Activated CD4-positive, alpha-beta T cell treated with anti-CD3 and anti-CD28 coated beads, Interleukin-2, Interleukin-4, amounts not matched to agents 100 ng/mL and 50 ng/mL, durations not matched to agents 16 hours and 8 hours (primary cell): ENCODE measurements around the gene TNFAIP8L1.

Experiments
- DNase-seq: peaks from one replicate; pipeline ENCODE4 v3.0.0-alpha.2; 2020; ENCODE audit warnings: low spot score

Gene TNFAIP8L1

DNA sequence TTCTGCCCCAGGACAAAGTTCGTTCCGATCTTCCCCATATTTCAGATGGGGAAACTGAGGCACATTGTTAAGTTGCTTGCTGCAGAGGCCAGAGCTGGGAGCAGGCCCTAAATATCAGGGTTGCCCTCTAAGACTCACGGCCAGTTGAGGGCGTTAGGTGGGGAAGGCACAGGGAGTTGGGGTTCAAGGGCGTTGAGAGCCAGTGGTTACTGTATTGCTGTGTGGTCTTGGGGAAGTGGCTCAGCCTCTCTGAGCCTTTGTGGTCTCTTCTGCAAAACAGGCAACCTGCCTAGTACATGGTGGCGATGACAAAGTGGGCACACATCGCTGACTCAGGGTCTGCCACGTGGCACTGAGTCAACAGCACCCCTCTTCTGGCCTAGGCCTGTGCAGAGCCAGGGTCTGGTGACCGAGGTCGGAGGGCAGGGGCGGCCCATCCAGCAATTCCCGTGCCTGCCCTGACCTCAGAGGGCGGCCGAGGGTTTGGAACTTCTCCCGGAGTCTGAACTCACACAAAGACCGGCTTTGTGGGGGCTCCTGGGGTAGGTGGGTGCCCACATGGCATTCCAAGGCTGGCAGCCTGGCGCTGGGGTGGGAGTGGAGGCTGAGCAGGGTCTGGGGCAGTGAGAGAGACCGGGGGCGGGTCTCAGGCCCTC is 10.2 kb downstream of the TNFAIP8L1 start:
- no peak for DNase-seq

DNA sequence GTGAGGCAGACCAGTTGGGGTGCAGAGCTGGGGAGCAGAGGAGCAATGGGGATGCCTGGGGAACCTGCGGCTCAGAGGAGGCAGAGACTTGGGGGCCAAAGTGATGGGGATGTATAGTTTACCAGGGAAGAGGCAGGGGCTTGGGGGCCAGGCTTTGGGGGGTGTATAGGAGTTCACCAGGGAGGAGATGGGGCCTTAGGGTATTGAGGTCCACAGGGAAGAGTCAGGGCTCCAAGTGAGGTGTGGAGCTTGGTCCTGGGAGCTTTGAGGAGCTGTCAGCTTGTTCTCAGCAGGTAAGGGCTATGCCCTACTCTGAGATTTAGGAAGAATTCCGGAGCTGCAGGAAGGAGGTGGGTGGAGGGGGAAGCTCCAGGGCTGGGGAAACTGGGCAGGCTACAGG is 10.8 kb downstream of the TNFAIP8L1 start:
- DNase-seq, result no peak

DNA sequence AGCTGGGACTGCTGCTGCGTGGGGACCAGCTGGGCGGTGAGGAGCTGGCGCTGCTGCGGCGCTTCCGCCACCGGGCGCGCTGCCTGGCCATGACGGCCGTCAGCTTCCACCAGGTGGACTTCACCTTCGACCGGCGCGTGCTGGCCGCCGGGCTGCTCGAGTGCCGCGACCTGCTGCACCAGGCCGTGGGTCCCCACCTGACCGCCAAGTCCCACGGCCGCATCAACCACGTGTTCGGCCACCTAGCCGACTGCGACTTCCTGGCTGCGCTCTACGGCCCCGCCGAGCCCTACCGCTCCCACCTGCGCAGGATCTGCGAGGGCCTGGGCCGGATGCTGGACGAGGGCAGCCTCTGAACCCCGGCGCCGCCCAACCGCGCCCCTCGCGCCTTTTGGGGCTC is 12.8 kb downstream of the TNFAIP8L1 start:
- no peak for DNase-seq

DNA sequence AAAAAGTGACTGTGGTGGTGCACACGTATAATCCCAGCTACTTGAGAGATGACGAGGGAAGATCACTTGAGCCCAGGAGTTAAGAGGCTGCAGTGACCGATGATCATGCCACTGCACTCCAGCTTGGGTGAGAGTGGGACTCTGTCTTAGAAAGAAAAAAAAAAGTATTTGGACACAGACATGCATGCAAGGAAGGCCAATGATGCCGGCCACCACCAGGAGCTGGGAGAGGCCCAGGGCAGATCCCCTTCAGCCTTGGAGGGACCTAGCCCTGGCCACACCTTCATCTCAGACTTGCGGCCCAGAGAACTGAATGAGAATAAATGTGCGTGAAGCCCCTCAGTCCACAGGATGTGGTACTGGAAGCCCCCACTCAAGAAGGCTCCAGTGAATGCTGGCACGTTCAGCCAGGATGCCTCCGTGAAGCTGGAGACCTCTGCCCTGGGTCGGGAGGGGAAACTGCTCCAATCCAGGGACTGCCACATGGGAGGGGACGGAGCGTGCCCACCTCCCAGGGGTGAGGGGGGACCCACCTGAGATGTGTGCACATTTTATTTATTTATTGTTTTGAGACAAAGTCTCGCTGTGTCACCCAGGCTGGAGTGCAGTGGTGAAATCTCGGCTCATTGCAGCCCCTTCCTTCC is 14.6 kb downstream of the TNFAIP8L1 start:
- DNase-seq, result no peak

DNA sequence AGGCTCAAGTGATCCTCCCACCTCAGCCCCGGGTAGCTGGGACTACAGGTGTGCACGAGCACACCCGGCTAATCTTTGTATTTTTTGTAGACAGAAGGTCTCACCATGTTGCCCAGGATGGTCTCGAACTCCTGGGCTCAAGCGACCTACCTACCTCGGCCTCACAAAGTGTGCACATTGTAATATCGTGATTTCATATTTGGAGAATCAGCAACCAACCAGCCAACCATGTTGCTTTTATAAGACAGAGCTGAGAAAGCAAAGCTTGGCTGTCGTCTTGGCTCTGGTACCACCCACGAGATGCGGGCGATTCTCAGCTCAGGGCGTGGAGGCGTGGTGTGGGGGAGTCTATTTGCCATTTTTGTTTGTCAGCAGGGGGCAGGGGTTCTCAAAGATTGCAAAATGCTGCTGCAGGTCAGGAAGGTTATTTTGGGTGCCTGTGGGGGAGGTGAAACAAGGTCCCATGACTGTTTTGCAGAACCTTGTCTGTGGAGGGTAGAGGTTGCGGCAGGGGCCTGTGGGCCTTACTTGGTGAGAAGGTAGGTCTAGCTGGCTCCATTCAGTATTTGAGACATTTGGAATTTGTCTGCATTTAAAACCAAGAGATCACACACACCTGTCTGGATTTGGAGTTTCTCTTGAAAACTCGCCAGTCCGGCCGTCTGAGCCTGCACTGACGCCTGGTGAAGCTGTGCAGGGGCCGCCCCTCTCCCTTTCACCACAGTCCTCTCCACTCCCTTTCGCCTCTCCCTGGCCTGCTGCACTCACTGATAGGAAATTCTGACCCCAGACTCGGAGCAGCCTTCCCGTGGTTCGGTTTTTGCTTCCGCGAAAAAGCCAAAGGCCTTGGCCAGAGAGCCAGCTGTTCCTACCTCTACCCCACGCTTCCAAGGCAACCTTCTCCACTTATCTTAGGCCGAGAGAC is 15.4 kb downstream of the TNFAIP8L1 start:
- no peak for DNase-seq

DNA sequence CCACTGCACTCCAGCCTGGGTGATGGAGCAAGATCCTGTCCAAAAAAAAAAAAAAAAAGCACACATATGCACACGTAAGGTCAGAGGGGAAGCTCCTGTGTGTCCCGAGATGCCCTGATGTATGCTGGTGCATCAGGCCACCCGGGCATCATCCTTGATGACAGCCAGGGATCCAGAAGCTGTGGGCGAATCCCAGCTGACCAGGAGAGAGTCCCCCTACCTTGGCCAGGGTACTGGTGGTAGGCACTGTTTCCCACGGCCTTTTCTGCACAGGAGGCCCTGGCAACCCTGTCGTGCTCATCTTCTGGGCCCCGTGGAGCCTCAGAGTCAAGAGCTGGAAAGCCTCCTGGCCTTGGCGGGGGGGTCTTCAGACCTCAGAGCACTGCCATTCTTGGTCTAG is 16.8 kb downstream of the TNFAIP8L1 start:
- DNase-seq, result no peak

DNA sequence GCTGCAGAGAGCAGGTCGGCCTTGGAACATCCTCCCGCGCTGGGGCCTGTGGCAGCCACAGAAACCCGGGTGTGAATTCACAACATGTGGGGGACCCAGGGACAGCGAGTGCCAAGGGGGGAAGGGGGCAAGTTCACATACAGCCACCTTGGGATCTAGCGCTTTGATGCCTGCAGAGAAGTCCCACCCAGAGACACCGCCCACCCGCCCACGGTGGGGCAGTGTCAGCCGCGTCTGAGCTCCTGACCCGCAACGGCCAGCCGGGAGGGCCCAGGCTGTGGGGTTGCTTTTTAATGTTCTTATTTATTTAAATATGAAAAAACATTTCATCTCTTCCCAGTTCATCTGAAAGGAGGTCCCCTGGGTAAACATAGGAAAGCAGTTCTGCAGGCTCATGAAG is 17.9 kb downstream of the TNFAIP8L1 start:
- DNase-seq, result no peak

DNA sequence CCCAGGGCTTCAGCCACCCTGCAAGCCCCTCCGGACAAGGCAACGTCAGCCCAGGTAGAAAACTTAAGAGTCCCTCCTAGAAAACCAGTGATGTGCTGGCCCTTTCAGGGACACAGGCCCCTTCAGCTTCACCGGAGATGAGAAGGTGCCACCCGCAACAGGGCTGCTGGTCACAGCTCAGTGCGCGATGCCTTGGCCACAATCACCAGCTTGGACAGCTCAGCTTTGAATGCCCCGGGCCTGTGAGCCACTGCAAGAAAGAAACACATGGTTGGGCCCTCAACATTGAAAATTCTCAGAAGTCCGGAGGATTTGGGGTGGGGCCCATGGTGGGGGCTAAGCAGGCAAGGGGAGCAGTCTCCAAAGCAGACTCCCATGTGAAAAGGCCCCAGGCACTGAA is 18.5 kb downstream of the TNFAIP8L1 start:
- DNase-seq, result no peak

DNA sequence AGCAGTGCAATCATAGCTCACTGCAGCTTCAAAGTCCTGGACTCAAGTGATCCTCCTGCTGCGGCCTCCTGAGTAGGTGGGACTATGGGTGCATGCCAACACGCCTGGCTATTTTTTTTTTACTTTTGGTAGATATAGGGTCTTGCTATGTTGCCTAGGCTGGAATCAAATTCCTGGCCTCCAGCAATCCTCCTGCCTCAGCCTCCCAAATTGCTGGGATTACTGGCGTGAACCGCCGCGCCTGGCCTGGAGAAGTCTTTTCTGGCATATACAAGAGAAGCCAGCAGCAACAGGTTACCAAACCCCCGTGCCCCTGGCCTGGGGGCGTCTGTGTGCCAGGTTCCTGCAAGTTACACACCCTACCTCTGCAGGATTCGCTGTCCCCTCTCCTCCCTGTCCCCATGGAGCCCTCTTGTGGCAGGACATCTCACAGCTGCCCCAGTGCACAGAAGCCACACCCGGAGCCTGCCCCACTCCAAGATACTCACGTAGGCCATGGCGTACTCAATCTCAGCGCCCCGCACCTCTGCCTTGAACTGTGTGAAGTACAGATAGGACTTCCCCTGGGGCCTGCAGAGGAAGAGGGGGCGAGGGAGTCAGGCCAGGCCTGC is 21.0 kb downstream of the TNFAIP8L1 start:
- no peak for DNase-seq

DNA sequence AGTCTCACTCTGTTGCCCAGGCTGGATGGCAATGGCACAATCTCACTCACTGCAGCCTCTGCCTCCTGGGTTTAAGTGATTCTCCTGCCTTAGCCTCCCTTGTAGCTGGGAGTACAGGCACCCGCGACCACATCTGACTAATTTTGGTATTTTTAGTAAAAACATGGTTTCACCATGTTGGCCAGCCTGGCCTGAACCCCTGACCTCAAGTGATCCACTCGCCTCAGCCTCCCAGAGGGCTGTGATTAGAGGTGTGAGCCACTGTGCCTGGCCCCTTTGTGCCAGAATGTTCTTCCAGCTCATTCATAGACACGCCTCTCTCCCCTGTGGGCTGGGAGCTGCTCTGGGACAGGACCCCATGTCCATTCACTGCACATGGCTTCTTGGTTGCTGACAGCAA is 21.7 kb downstream of the TNFAIP8L1 start:
- DNase-seq, result no peak

DNA sequence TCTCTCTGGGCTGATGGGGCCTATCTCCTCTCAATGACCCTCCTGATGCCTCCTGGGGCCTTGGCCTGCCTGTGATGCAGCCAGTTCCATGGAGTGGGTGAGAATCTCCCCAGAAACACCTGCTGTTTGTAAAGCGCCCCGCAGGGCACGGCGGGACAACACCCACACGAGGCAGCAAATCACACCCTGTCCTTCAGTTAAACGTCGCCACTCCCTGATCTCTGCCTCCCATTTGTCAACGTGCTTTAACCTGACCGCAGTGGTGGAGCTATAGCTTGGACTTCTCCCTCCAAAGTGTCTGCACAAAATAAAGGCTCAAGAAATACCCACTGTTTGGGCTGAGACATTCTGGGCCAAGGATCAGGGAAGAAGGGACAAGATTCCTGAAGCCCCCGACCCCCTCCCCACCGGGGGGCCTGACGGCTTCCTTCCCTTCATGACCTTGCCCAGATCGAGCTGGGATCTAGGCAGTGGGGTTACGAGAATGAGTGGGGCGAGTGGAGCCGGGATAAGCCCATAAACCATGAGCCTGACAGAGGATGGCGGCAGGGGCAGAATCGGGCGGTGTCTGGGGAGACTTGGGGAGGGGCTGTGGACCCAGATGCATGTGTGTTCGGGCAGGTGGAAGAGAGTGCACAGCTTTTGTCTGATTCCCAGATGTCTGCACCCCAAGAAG is 22.8 kb downstream of the TNFAIP8L1 start:
- no peak for DNase-seq

DNA sequence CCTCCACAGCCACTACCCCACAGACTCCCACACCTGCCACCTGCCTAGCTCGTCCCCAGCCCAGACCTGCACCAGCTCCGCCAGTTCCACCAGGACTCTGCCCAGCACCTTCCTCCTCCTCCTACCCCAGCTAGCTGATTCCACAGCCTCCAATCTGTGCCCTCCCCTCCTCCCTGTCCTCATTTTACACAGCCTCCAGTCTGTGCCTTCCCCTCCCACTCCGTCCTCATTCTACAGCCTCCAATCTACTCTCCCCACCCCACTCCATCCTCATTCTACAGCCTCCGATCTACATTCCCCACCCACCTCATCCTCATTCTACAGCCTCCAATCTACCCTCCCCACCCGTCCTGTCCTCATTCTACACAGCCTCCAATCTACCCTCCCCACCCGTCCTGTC is 23.5 kb downstream of the TNFAIP8L1 start:
- DNase-seq, result no peak

DNA sequence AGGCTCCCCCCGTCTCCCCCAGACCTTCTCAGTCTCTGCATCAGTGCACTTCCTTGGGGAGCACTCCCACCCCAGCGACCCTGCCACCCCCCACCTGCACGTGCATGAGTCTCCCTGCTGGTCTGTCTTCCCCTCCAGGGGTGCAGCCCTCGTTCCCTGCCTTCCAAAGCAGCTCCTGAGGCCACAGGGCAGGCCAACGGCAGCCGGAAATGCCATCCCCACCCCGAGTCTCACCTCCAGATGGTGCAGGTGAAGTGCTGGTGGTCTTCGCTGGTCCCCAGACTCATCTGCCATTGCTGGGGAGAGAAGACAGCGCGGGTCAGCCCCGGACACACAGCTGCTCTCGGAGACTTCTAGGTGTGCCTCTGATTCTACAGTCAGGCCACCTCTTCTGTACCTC is 25.3 kb downstream of the TNFAIP8L1 start:
- no peak for DNase-seq

DNA sequence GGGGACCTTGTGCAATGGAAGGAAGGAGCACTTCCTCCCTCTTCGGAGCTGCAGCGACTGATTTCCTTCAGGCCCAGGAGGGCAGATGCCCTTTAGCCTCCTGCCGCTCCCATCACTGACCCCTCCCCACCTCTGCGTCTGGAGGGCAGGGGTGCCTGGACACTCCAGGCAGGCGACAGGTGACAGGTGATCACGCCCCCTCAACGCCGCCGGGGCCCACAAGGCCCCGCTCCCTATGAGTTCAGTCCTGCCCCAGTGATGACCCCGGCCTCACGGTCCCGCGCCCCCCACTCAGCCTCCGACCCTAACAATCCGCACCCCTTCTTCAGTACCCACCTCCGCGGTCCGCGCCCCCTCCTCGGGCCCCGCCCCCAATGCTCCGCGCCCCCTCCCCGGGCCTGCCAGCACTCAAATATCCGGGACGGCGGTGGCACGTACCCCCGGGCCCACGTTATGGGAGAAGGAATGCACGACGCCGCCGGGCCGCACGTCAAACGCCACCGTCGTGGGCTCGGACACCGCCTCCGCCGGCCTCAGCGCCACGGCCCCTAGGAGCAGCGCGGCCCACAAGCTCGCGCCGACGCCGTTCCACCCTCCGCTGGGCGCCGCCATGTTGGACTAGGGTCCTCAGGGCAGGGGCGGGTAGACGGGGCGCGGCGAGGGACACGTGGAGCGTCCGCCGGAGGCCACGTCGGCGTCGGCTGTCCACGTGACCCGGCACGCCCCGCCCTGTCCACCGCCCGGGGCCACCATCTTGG is 30.6 kb downstream of the TNFAIP8L1 start, which contains the start of gene MYDGF:
TSS of gene MYDGF (minus strand) at position 620 of the 758 bp plus-strand sequence. CDS start at position 612, 8 bp downstream.
- peak; percentile 94 for DNase-seq

DNA sequence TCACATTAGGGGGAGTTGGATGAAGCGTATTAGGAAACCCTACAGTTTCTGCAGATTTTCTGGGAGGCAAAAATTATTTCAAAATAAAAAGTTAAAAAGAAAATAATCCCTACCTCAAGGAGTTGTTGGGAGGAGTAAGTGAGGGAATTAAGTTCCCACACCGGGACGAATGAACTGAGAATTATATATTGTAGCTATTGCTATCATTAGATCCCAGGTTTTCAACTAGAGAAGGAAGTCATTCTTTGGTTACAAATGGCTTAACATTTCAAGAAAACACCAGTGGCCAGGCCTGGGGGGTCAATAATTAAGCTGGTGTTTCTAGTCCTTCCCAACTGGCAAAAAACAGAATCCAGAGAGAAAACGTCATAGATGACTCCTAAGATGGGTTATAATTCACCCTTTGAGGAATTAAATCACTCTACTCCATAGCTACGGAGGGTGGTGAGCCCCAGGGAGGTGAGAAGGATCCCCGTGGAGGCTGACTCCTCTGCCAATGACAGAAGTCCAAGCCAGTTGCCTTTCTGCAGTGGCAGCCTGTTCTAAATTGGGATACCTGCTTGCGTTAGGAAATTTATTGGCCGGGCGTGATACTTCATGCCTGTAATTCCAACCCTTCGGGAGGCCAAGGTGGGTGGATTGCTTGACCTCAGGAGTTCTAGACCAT is 32.0 kb downstream of the TNFAIP8L1 start:
- no peak for DNase-seq

DNA sequence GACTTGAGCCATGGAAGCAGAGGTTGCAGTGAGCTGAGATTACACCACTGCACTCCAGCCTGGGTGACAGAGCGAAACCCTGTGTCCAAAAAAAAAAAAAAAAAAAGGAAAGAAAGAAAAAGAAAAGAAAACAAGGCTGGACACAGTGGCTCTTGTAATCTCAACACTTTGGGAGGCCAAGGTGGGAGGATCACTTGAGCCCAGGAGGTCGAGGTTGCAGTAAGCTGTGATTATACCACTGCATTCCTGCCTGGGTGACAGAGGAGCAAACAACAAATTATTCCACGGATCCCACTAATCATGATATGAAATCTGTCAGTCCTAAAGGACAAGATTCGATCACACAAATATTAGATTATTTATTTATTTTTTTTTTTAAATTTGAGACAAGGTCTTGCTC is 33.9 kb downstream of the TNFAIP8L1 start:
- no peak for DNase-seq

DNA sequence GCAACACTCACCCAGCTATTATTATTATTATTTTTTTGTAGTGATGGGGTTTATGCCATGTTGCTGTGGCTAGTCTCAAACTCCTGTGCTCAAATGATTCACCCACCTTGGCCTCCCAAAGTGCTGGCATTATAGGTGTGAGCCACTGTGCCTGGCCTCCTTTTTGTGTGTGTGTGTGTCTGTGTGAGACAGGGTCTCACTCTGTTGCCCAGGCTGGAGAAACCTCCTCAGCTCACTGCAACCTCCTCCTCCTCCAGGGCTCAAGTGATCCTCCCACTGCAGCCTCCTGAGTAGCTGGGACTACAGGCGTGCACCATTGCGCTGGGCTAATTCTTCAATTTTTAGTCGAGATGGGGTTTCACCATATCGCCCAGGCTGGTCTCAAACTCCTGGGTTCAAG is 34.4 kb downstream of the TNFAIP8L1 start:
- no peak for DNase-seq

DNA sequence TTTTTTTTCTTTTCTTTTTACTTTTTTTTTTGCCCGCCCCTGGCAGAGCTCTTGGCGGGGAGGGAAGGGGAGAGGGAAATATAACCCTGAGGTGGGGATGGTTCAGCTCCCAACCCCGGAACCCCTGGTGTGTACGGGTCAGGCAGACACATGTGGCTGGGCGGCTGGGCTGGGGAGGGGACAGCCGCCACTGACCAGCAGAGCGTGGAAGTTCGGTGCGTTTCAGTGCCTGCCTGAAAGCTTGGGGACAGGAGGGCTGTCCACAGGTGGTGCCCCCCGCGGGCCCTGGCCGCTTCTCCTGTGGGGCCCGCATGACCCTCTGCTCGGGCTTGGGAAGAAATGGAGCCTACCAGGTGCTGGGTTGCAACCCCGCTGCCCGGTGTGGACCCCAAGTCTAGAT is 36.0 kb downstream of the TNFAIP8L1 start:
- DNase-seq, result no peak

DNA sequence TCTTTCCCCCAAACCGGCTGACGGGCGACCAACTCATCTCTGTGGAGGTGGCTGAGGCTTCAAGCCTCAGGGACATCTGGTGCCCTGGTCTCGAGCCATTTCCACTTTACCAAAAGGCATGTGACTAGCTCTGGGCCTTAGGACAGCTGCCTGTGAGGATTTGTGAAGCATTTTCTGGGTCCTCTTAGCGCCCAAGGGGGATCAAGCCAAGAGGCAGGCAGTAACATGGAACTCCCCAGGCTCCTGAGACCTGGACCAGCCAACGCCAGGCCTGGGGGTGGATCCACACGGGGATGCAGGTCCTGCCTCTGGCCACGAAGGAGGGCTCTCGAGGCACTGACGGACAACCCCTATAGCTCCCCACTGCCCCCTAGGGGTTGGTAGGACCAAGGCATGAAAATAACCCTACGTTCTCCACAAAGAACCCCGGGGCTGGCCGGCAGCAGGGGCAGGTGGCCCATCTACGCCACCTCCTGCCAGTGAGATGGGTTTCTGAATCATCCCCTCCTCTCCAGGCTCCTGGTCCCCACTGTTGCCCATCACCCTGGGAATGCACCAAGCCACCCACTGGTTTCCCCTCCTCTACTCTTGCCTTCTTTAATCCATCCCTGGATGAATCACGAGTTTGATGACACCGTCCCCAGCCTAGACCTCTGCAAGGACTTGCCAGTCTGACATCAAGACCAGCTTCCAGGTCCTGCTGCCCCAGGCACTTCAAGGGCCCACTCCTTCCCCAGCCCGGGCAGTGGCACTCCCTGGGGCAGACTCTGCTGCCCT is 37.8 kb downstream of the TNFAIP8L1 start:
- DNase-seq, result peak; percentile 35
